RPMI7951 (cell line): ENCODE measurements around the gene RASEF. TPM values are rescaled to one million over a fixed set of nuclear protein-coding genes. Genes with fewer than 3 reads are reported as not detected.
A peak's percentile ranks its signal among the peaks of the same experiment; 100 is the strongest.

Experiments
- DNase-seq: peaks from one replicate; pipeline ENCODE4 v3.0.0-alpha.2; 2012; ENCODE audit warnings: low read depth
- total RNA-seq: library from RNA; depleted of rRNA; stranded (reverse); fragments of >200 nt; shearing (Covaris generic); gene quantifications from 2 replicates; pipeline ENCODE4 v1.2.3, GENCODE V29; 2014

Gene RASEF
- total RNA-seq, 1 experiment from 2014 or later: 1.3 TPM

DNA sequence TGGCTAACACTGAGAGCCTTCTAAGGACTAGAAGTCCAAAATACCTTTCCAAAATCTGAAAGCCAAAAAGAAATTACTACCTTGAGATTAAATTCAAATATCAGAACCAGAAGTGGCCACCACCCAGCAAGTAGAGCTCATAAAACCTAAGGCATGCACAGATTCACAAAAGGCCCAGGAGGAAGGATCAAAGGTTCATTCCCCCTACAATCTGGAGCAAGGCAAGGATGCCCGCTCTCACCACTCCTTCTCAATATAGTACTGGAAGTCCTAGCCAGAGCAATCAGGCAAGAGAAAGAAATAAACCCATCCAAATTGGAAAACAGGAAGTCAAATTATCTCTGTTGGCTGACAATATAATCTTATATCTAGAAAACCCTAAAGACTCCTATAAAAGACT lies 6.0 kb downstream of the RASEF start:
- DNase-seq: no peak

GRCh38 chr9:83056174-83056573 lies 6.8 kb downstream of the RASEF start:
- no peak for DNase-seq

- peak; percentile 80 for DNase-seq
These were observed 14.8 kb downstream of the RASEF start for GRCh38 chr9:83047839-83048775.

- peak; percentile 82 for DNase-seq
These were observed 19.3 kb downstream of the RASEF start for GRCh38 chr9:83043597-83043996.

GRCh38 chr9:83041771-83042170 lies 21.2 kb downstream of the RASEF start:
- peak; percentile 56 for DNase-seq

- DNase-seq: peak; percentile 5
These were observed 23.6 kb downstream of the RASEF start for GRCh38 chr9:83039303-83039702.

DNA sequence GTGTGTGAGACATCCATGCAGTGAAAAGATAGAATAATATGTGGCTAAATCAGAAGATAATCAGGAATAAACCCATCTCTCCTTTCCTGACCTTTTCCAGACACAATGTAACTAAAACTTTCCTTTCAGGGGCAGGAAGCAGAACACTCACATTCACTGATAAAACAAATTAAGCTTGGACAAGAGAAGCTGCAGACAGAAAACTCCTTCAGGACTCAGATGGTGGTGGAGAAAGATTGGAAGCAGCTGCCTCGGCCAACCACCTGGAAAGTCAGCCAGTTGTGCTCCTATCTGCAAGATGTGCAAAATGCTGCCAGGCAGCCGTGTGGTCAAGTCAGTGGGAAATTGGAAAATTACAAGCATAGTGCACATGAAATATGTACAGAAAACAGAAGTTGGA lies 26.9 kb downstream of the RASEF start:
- no peak for DNase-seq

GRCh38 chr9:83035143-83035542 lies 27.8 kb downstream of the RASEF start:
- no peak for DNase-seq

- peak; percentile 56 for DNase-seq
These were observed 28.4 kb downstream of the RASEF start for GRCh38 chr9:83034587-83034986.

- no peak for DNase-seq
These were observed 28.9 kb downstream of the RASEF start for GRCh38 chr9:83034026-83034425.

GRCh38 chr9:83032065-83032625 lies 30.8 kb downstream of the RASEF start:
- DNase-seq: no peak

GRCh38 chr9:83030391-83031107 lies 32.4 kb downstream of the RASEF start:
- DNase-seq: no peak

GRCh38 chr9:83029531-83030137 lies 33.3 kb downstream of the RASEF start:
- no peak for DNase-seq

DNA sequence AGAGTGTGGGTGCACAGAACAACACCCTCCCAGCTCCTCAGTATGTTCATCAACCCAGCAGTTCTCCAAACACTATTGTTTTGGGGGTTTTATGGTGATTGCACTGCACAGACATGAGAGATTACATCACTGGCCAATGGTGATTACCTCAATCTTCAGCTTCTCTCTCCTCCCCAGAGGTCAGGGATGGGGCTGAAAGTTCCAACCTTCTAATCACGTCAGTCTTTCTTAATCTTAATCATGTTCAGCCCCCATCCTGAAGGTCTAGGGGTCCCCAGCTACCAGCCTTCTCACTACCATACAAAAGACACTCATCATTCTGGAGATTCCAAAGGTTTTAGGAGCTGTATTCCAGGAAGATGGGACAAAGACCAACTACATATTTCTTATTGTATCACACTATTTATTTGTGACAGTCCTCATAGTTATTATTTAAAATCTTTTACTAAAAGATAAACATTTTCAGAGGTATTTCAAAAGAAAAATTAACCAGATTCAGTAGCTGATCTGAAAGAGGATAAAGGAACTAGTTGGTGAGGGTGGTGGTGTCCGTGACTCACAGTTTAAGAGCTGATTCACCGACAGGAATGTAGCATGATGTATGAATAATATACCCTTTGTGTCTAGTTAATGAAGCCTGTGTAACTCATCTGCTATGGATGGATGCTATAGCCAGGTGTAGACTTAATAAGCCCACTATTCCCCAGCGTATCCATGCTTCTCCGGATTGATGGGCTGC lies 35.6 kb downstream of the RASEF start:
- peak; percentile 72 for DNase-seq

GRCh38 chr9:83024506-83025125 lies 38.3 kb downstream of the RASEF start:
- DNase-seq: no peak

DNA sequence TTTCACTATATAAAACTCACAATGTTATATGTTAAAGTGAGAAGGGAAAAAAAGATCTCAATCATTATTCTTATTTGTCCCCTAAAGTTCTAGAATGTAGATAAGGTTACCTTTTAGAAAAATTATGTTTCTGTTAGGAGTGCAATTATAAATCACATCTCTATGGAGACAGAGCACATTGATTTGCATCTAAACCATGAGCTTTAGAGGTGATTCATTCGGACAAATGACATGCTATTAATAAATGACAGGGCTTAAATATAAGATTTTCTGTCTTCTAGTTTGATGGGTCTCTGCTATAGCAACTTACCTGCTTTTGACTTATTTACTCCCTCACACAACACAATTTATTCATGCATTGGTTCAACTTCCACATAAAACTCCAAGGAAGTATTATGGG lies 39.8 kb downstream of the RASEF start:
- DNase-seq: no peak

DNA sequence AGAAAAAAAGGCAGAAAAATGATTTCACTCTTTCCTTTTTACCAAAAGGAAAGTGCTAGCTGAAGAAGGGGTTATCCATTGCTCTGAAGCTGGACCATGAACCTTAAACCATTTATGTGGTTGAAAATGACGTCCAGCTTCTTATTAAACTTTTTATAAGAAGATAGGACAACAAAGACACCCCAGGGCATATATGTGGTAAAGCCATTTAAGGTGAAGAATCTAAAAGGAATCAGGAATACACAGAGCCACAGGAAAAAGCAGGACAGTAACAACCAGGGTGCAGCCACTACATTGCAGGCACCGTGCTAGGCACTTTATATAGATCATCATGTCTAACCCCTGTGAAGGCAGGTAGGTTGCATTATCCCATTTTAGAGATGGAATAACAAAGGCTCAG lies 42.1 kb downstream of the RASEF start:
- DNase-seq: peak; percentile 43

DNA sequence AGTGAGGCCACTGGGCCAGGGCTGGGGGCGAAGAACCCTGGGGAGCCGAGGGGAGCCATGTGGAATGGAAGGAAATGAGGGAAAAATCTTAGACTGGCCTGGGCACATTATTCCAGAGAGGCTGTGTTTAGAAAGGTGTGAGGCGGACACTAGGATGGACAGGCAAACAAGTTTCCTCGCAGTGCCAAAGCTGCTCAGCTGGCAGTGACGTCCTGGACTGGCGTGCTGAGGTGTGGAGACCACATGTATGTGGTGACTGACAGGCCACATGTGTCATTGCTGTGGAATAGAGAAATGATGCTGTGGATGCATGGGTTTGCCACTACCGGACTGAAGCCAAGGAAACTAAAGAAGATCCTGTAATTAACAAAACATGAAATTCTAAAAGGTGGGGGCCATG lies 42.6 kb downstream of the RASEF start:
- no peak for DNase-seq

GRCh38 chr9:83019246-83019645 lies 43.7 kb downstream of the RASEF start:
- DNase-seq: no peak

- no peak for DNase-seq
These were observed 47.0 kb downstream of the RASEF start for GRCh38 chr9:83015897-83016296.
